ENCODE measurements around the gene FAT1. TPM values are rescaled to one million over a fixed set of nuclear protein-coding genes. Genes with fewer than 3 reads are reported as not detected.

The FAT1 gene, protein sequence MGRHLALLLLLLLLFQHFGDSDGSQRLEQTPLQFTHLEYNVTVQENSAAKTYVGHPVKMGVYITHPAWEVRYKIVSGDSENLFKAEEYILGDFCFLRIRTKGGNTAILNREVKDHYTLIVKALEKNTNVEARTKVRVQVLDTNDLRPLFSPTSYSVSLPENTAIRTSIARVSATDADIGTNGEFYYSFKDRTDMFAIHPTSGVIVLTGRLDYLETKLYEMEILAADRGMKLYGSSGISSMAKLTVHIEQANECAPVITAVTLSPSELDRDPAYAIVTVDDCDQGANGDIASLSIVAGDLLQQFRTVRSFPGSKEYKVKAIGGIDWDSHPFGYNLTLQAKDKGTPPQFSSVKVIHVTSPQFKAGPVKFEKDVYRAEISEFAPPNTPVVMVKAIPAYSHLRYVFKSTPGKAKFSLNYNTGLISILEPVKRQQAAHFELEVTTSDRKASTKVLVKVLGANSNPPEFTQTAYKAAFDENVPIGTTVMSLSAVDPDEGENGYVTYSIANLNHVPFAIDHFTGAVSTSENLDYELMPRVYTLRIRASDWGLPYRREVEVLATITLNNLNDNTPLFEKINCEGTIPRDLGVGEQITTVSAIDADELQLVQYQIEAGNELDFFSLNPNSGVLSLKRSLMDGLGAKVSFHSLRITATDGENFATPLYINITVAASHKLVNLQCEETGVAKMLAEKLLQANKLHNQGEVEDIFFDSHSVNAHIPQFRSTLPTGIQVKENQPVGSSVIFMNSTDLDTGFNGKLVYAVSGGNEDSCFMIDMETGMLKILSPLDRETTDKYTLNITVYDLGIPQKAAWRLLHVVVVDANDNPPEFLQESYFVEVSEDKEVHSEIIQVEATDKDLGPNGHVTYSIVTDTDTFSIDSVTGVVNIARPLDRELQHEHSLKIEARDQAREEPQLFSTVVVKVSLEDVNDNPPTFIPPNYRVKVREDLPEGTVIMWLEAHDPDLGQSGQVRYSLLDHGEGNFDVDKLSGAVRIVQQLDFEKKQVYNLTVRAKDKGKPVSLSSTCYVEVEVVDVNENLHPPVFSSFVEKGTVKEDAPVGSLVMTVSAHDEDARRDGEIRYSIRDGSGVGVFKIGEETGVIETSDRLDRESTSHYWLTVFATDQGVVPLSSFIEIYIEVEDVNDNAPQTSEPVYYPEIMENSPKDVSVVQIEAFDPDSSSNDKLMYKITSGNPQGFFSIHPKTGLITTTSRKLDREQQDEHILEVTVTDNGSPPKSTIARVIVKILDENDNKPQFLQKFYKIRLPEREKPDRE (N-terminal part only)
- total RNA-seq (2021) (155 to 172 TPM (median 162 TPM) in 3 replicates), Bru-seq, nascent RNA (percentile 87 among the genes with signal in this experiment)
- long read RNA-seq, experiment 1, full-length matches to known transcripts: 15 of 185 reads
- long read RNA-seq, experiment 1, partial matches to known transcripts: 143 of 185 reads
- long read RNA-seq, experiment 1, other reads (novel, unspliced or antisense): 27 of 185 reads
- long read RNA-seq, experiment 2, transcript FAT1-202 (3 exons, 2,224 nt): major isoform, 8 of 96 reads
- long read RNA-seq, experiment 2, partial matches to known transcripts: 49 of 96 reads
- long read RNA-seq, experiment 2, other reads (novel, unspliced or antisense): 39 of 96 reads
- long read RNA-seq, experiment 3: 0 reads

DNA sequence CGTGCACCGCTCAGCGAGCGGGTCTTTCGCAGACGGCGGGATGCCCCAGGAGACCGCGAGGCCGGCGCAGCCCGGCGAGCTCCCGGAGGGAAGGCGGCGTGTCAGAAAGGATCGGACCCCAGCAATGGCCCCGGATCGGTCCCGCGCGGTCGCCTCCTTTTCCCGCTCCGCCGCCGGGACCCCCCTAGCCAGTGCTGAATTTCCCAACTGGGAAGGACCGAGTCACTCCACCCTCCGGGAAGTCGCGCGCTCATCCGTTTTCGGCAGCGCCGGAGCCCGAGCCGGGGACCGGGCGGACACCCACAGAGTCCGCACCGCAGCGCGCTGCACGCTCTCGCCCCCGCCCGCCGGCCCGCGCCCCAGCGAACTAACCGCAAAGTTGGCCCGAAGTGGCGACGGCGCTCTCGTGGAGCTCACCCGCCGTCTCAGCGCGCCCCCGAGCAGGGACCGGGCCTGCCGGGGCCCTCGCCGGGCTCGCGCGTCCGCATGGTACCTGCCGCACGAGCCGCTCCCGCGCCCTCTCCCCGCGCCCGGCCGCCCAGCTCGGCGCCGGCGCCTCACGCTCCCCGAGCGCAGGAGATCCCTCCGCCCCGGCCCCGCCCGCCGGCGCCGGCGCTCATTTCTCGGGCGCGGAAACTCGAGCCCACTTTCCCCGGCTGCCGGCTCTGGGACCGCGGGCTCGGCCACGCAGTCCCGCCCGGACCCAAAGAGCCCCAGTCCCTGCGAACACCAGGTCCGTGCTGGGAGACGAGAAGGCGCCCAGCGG is at the start of gene FAT1:
TSS of gene FAT1 (minus strand) at position 565 of the 766 bp plus-strand sequence. CDS start 14,029 bp downstream, outside the sequence.
- H3K36me3 Mint-ChIP-seq: peaks cover 2% of the 10 kb centered on the region; the same call in 1 of the 2 replicates
- peak within 1 kb of the TSS; percentile 96 for H3K27ac Mint-ChIP-seq
- DNase-seq (ENCODE audit: low spot score) (peak; percentile 60), ATAC-seq (peak; percentile 12)
- no peaks in the 10 kb centered on the region for H3K9me3 Mint-ChIP-seq
- peak within 1 kb of the TSS; percentile 95 for H3K4me3 Mint-ChIP-seq
- POLR2A ChIA-PET: interaction anchor here (0.6 to 1.7 kb wide), 7 partner anchors 22 to 1625 kb away, joined by 3 to 8 read pairs (median 5); partner anchors contain the start of gene F11
- CTCF ChIA-PET: interaction anchor here (1.0 to 1.5 kb wide), 3 partner anchors 22 to 226 kb away, joined by 3 to 4 read pairs (median 3); no protein-coding TSS in a partner anchor
- H3K4me1 Mint-ChIP-seq: peaks cover 25% of the 10 kb centered on the region
- peaks cover 17% of the 10 kb centered on the region for H3K27me3 Mint-ChIP-seq (ENCODE audit: low read depth)
- TF ChIP-seq, protein P1, sequence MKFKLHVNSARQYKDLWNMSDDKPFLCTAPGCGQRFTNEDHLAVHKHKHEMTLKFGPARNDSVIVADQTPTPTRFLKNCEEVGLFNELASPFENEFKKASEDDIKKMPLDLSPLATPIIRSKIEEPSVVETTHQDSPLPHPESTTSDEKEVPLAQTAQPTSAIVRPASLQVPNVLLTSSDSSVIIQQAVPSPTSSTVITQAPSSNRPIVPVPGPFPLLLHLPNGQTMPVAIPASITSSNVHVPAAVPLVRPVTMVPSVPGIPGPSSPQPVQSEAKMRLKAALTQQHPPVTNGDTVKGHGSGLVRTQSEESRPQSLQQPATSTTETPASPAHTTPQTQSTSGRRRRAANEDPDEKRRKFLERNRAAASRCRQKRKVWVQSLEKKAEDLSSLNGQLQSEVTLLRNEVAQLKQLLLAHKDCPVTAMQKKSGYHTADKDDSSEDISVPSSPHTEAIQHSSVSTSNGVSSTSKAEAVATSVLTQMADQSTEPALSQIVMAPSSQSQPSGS (CRISPR knock-in tag; IDR thresholded peaks at IDR 0.05; ENCODE audit: borderline replicate concordance, low read depth): no peak
- TF ChIP-seq NFATC4 (CRISPR knock-in tag; IDR thresholded peaks at IDR 0.05) (peak; percentile 62; the same call in 1 of the 2 replicates), KAT7 (CRISPR knock-in tag; IDR thresholded peaks at IDR 0.05; ENCODE audit: borderline replicate concordance) (peak; percentile 74; the same call in 1 of the 2 replicates), ZBTB21 (CRISPR knock-in tag; IDR thresholded peaks at IDR 0.05; ENCODE audit: borderline replicate concordance) (no peak), OVOL2 (CRISPR knock-in tag; IDR thresholded peaks at IDR 0.05; ENCODE audit: borderline replicate concordance) (no peak), GABPB1 (CRISPR knock-in tag; IDR thresholded peaks at IDR 0.05) (0 out of 2 replicates have a peak, but pooled peaks have one; percentile 16), NR1H2 (CRISPR knock-in tag; IDR thresholded peaks at IDR 0.05) (no peak), MXD4 (CRISPR knock-in tag; IDR thresholded peaks at IDR 0.05; ENCODE audit: borderline replicate concordance) (no peak), GTF2I (CRISPR knock-in tag; conservative IDR thresholded peaks at IDR 0.05) (no peak), RELA (CRISPR knock-in tag; IDR thresholded peaks at IDR 0.05; ENCODE audit: borderline replicate concordance) (peak; percentile 18; the same call in 1 of the 2 replicates), FOXK1 (CRISPR knock-in tag; IDR thresholded peaks at IDR 0.05) (0 out of 2 replicates have a peak, but pooled peaks have one; percentile 3)
- TF ChIP-seq, protein P2, sequence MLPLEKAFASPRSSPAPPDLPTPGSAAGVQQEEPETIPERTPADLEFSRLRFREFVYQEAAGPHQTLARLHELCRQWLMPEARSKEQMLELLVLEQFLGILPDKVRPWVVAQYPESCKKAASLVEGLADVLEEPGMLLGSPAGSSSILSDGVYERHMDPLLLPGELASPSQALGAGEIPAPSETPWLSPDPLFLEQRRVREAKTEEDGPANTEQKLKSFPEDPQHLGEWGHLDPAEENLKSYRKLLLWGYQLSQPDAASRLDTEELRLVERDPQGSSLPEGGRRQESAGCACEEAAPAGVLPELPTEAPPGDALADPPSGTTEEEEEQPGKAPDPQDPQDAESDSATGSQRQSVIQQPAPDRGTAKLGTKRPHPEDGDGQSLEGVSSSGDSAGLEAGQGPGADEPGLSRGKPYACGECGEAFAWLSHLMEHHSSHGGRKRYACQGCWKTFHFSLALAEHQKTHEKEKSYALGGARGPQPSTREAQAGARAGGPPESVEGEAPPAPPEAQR (CRISPR knock-in tag; IDR thresholded peaks at IDR 0.05): no peak
- TF ChIP-seq, protein P3, sequence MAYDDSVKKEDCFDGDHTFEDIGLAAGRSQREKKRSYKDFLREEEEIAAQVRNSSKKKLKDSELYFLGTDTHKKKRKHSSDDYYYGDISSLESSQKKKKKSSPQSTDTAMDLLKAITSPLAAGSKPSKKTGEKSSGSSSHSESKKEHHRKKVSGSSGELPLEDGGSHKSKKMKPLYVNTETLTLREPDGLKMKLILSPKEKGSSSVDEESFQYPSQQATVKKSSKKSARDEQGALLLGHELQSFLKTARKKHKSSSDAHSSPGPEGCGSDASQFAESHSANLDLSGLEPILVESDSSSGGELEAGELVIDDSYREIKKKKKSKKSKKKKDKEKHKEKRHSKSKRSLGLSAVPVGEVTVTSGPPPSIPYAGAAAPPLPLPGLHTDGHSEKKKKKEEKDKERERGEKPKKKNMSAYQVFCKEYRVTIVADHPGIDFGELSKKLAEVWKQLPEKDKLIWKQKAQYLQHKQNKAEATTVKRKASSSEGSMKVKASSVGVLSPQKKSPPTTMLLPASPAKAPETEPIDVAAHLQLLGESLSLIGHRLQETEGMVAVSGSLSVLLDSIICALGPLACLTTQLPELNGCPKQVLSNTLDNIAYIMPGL (CRISPR knock-in tag; IDR thresholded peaks at IDR 0.05): peak; percentile 67
- TF ChIP-seq, protein P4, sequence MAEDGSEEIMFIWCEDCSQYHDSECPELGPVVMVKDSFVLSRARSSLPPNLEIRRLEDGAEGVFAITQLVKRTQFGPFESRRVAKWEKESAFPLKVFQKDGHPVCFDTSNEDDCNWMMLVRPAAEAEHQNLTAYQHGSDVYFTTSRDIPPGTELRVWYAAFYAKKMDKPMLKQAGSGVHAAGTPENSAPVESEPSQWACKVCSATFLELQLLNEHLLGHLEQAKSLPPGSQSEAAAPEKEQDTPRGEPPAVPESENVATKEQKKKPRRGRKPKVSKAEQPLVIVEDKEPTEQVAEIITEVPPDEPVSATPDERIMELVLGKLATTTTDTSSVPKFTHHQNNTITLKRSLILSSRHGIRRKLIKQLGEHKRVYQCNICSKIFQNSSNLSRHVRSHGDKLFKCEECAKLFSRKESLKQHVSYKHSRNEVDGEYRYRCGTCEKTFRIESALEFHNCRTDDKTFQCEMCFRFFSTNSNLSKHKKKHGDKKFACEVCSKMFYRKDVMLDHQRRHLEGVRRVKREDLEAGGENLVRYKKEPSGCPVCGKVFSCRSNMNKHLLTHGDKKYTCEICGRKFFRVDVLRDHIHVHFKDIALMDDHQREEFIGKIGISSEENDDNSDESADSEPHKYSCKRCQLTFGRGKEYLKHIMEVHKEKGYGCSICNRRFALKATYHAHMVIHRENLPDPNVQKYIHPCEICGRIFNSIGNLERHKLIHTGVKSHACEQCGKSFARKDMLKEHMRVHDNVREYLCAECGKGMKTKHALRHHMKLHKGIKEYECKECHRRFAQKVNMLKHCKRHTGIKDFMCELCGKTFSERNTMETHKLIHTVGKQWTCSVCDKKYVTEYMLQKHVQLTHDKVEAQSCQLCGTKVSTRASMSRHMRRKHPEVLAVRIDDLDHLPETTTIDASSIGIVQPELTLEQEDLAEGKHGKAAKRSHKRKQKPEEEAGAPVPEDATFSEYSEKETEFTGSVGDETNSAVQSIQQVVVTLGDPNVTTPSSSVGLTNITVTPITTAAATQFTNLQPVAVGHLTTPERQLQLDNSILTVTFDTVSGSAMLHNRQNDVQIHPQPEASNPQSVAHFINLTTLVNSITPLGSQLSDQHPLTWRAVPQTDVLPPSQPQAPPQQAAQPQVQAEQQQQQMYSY (CRISPR knock-in tag; IDR thresholded peaks at IDR 0.05): 0 out of 2 replicates have a peak, but pooled peaks have one; percentile 28
- TF ChIP-seq, protein P5, sequence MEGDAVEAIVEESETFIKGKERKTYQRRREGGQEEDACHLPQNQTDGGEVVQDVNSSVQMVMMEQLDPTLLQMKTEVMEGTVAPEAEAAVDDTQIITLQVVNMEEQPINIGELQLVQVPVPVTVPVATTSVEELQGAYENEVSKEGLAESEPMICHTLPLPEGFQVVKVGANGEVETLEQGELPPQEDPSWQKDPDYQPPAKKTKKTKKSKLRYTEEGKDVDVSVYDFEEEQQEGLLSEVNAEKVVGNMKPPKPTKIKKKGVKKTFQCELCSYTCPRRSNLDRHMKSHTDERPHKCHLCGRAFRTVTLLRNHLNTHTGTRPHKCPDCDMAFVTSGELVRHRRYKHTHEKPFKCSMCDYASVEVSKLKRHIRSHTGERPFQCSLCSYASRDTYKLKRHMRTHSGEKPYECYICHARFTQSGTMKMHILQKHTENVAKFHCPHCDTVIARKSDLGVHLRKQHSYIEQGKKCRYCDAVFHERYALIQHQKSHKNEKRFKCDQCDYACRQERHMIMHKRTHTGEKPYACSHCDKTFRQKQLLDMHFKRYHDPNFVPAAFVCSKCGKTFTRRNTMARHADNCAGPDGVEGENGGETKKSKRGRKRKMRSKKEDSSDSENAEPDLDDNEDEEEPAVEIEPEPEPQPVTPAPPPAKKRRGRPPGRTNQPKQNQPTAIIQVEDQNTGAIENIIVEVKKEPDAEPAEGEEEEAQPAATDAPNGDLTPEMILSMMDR (IDR thresholded peaks at IDR 0.05): no peak
- TF ChIP-seq, protein P6, sequence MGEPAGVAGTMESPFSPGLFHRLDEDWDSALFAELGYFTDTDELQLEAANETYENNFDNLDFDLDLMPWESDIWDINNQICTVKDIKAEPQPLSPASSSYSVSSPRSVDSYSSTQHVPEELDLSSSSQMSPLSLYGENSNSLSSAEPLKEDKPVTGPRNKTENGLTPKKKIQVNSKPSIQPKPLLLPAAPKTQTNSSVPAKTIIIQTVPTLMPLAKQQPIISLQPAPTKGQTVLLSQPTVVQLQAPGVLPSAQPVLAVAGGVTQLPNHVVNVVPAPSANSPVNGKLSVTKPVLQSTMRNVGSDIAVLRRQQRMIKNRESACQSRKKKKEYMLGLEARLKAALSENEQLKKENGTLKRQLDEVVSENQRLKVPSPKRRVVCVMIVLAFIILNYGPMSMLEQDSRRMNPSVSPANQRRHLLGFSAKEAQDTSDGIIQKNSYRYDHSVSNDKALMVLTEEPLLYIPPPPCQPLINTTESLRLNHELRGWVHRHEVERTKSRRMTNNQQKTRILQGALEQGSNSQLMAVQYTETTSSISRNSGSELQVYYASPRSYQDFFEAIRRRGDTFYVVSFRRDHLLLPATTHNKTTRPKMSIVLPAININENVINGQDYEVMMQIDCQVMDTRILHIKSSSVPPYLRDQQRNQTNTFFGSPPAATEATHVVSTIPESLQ (CRISPR knock-in tag; IDR thresholded peaks at IDR 0.05): no peak

All from WTC11 (cell line).